ENCODE results near the gene ABCG5. TPM values are rescaled to one million over a fixed set of nuclear protein-coding genes. Genes with fewer than 3 reads are reported as not detected.
A peak's percentile ranks its signal among the peaks of the same experiment; 100 is the strongest.

ABCG5 gene
- total RNA-seq, 3 donors from 2014 or later (not counting 1 experiment from before 2014, with no cell fraction given): not detected

- H3K4me1 Mint-ChIP-seq: peaks cover 12 to 14% of the 10 kb centered on the region in 2 donors
- H3K36me3 Mint-ChIP-seq: no peaks in the 10 kb centered on the region
- no peak for TF ChIP-seq CTCF (IDR thresholded peaks at IDR 0.05)
- H3K4me3 Mint-ChIP-seq: peak within 1 kb of the TSS; percentile 95
- no peaks in the 10 kb centered on the region for H3K36me3 ChIP-seq (ENCODE audit: control insufficient read depth, insufficient read depth, low read length)
- no peaks in the 10 kb centered on the region for H3K27me3 ChIP-seq (ENCODE audit: control insufficient read depth, insufficient read depth, low read length)
- under 1% methylated on average over 27 of the region's 31 CpGs for WGBS (ENCODE audit: insufficient coverage)
- no peak within 1 kb of the TSS for H3K27ac ChIP-seq (ENCODE audit: low read length)
- H3K4me1 ChIP-seq (ENCODE audit: control insufficient read depth, insufficient read depth, low read length): peaks cover 10% of the 10 kb centered on the region
- H3K27me3 Mint-ChIP-seq (ENCODE audit: low read depth in 2 of 2): peaks cover 2 to 22% of the 10 kb centered on the region in 2 donors
- peak within 1 kb of the TSS; percentile 82 to 91 for H3K27ac Mint-ChIP-seq
- H3K4me3 ChIP-seq (ENCODE audit: low read length): peak within 1 kb of the TSS; percentile 82
- no peaks in the 10 kb centered on the region for H3K9me3 Mint-ChIP-seq
- intact Hi-C loops (cut with micrococcal nuclease): no loop called here
- peak; percentile 92 to 98 (median 97) for ATAC-seq
- DNase-seq: peak; percentile 56 to 86
- no peaks in the 10 kb centered on the region for H3K9me3 ChIP-seq (ENCODE audit: control insufficient read depth, insufficient read depth, low read length)
Observed at GRCh38 chr2:43773876-43774613, 64.6 kb downstream of the ABCG5 start, which contains the start of gene DYNC2LI1. Gene DYNC2LI1 (plus strand): TSS chr2:43774039. CDS start chr2:43774139, 100 bp downstream.

GRCh38 chr2:43766006-43766405 lies 72.6 kb downstream of the ABCG5 start:
- Histone ChIP-seq H3K4me3 (ENCODE audit: low read length) (no peak overlapping the region), H3K27me3 (ENCODE audit: control insufficient read depth, insufficient read depth, low read length) (no peaks in the 10 kb centered on the region), H3K4me1 (ENCODE audit: control insufficient read depth, insufficient read depth, low read length) (no peaks in the 10 kb centered on the region), H3K27ac (ENCODE audit: low read length) (no peak overlapping the region), H3K9me3 (ENCODE audit: control insufficient read depth, insufficient read depth, low read length) (no peaks in the 10 kb centered on the region), H3K36me3 (ENCODE audit: control insufficient read depth, insufficient read depth, low read length) (no peaks in the 10 kb centered on the region)
- peaks cover 2 to 18% of the 10 kb centered on the region in 2 donors for H3K27me3 Mint-ChIP-seq (ENCODE audit: low read depth in 2 of 2)
- no peaks in the 10 kb centered on the region for H3K4me1 Mint-ChIP-seq
- intact Hi-C loops (cut with micrococcal nuclease): no loop called here
- H3K9me3 Mint-ChIP-seq: no peaks in the 10 kb centered on the region
- no peak overlapping the region for H3K4me3 Mint-ChIP-seq
- H3K36me3 Mint-ChIP-seq: no peaks in the 10 kb centered on the region
- WGBS (ENCODE audit: insufficient coverage): 85% methylated on average over 4 of the region's 4 CpGs
- no peak for TF ChIP-seq CTCF (IDR thresholded peaks at IDR 0.05)
- H3K27ac Mint-ChIP-seq: no peak overlapping the region
- ATAC-seq: no peak
- DNase-seq: no peak

GRCh38 chr2:43764086-43764705 lies 74.4 kb downstream of the ABCG5 start:
- Mint-ChIP-seq H3K27me3 (ENCODE audit: low read depth in 2 of 2) (peaks cover 2 to 13% of the 10 kb centered on the region in 2 donors), H3K36me3 (no peaks in the 10 kb centered on the region), H3K4me3 (no peak overlapping the region), H3K4me1 (no peaks in the 10 kb centered on the region), H3K9me3 (no peaks in the 10 kb centered on the region), H3K27ac (no peak overlapping the region)
- ATAC-seq: no peak
- intact Hi-C loops (cut with micrococcal nuclease): no loop called here
- Histone ChIP-seq H3K36me3 (ENCODE audit: control insufficient read depth, insufficient read depth, low read length) (no peaks in the 10 kb centered on the region), H3K27ac (ENCODE audit: low read length) (no peak overlapping the region), H3K4me3 (ENCODE audit: low read length) (no peak overlapping the region), H3K27me3 (ENCODE audit: control insufficient read depth, insufficient read depth, low read length) (no peaks in the 10 kb centered on the region), H3K4me1 (ENCODE audit: control insufficient read depth, insufficient read depth, low read length) (no peaks in the 10 kb centered on the region), H3K9me3 (ENCODE audit: control insufficient read depth, insufficient read depth, low read length) (no peaks in the 10 kb centered on the region)
- WGBS (ENCODE audit: insufficient coverage): 63% methylated on average over 1 of the region's 1 CpG
- no peak for TF ChIP-seq CTCF (IDR thresholded peaks at IDR 0.05)
- DNase-seq: no peak
